Hepatic stellate cell (primary cell): ENCODE data around the gene RNF223.
"Not testable (repeated sequence)": the region's sequence is repeated elsewhere in the genome, so short reads cannot be mapped to it uniquely, and the experiment has no call there.

Experiments
- DNase-seq: peaks from one replicate; pipeline ENCODE4 v3.0.0; 2011; ENCODE audit warnings: low spot score

The RNF223 gene

GRCh38 chr1:1045129-1045528 lies 29.0 kb downstream of the RNF223 start:
- DNase-seq, result no peak

DNA sequence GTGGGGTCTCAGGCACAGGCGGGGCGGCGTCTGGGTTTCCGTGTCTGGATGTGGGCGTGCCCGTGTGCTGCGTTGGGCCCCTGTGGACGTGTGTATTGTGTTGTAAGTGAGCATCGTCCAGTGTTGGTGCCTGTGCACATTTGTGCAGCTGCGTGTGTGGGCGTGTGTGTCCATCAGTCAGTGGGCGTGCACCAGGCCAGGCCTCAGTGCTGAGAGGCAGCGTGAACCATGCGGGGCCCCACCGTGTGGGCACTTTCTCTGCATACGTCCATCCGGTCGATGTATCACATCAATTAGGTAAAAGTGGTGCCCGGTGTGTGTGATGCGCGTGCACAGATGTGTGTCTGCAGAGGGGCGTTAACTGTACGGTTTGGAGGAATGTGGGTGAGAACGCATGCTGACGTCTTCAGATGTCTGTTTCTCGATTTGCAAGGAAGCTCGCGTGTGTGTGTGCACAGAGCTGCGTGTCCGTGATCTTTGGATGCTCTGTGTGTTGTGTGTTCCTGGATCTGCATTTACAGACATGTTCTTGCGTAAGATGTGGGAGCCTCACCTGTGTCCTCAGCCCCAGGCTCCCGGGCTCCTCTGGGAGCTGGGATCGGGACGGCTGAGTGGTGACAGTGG lies 29.5 kb downstream of the RNF223 start:
- DNase-seq, result no peak

DNA sequence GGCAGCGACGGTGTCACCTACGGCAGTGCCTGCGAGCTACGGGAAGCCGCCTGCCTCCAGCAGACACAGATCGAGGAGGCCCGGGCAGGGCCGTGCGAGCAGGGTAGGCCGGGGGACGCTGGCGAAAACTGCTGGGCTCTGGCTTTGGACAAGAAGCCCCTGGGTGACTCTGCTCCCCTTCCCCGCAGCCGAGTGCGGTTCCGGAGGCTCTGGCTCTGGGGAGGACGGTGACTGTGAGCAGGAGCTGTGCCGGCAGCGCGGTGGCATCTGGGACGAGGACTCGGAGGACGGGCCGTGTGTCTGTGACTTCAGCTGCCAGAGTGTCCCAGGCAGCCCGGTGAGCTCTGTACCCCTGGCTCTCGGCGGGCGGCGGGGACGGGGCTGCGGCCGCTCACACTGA lies 30.2 kb downstream of the RNF223 start:
- DNase-seq, result no peak

- DNase-seq, result no peak
These were observed 30.7 kb downstream of the RNF223 start for GRCh38 chr1:1043411-1043810.

- DNase-seq, result no peak
These were observed 31.3 kb downstream of the RNF223 start for GRCh38 chr1:1042835-1043234.

DNA sequence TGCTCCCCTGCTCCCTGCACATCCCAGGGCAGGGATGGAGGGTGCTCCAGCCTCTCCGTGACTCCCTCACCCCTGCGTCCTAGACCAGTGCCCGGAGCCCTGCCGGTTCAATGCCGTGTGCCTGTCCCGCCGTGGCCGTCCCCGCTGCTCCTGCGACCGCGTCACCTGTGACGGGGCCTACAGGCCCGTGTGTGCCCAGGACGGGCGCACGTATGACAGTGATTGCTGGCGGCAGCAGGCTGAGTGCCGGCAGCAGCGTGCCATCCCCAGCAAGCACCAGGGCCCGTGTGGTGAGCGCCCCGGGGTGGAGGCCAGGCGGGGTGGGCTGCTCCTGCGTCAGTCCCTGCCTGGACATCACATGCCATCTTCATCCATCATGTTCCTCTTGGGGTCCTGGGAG lies 32.2 kb downstream of the RNF223 start:
- DNase-seq, result no peak

DNA sequence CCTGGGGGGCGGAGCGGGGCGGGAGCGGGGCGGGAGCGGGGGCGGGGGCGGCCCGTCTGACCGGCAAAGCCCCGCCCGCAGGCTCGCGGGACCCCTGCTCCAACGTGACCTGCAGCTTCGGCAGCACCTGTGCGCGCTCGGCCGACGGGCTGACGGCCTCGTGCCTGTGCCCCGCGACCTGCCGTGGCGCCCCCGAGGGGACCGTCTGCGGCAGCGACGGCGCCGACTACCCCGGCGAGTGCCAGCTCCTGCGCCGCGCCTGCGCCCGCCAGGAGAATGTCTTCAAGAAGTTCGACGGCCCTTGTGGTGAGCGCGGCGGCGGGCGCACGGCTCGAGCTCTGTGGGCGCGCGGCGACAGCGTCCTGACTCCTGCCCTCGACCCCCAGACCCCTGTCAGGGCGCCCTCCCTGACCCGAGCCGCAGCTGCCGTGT lies 33.0 kb downstream of the RNF223 start:
- no peak for DNase-seq

DNA sequence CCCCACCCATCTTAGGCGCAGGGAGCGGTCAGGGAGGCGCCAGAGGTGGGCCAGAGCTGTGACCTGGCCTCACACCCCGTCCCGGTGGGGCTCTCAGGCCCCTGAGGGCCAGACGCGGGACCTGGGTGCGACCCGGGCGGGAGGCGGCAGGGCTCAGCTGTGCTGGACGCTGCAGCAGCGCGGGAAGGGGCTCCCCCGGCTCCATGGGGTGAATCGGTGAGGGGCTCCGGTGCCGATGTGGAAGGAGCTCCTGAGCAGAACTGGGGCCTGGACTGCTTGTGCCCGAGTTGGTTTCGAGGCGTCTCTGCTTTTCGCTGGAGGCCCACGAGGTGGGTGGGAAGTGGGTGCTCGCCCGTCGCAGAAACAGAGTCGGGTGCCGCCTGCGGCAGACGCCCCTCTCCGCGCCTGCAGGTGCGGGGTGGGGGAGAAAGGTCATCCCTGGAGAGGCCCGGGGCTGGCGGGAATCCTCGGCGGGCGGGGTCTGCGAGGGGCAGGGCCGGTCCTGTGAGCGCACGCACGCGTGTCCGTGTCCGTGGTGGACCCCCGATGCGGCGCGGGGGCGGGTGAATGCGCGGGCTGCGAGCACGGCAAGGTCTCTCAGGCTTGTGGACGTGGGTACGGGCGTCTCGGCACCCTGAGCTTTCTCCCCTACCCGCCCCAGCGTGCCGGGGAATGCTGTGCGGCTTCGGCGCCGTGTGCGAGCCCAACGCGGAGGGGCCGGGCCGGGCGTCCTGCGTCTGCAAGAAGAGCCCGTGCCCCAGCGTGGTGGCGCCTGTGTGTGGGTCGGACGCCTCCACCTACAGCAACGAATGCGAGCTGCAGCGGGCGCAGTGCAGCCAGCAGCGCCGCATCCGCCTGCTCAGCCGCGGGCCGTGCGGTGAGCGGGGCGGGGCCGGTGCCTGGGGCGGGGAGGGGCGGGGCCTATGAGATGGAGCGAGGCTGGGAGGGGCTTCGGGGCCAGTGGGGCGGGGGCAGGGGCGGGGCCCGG lies 33.8 kb downstream of the RNF223 start:
- DNase-seq, result peak; percentile 87

- DNase-seq, result no peak
These were observed 34.8 kb downstream of the RNF223 start for GRCh38 chr1:1039145-1039910.

- DNase-seq, result no peak
These were observed 35.4 kb downstream of the RNF223 start for GRCh38 chr1:1038694-1039093.

GRCh38 chr1:1037366-1038327 lies 36.5 kb downstream of the RNF223 start:
- DNase-seq, result no peak

GRCh38 chr1:1035291-1035943 lies 38.7 kb downstream of the RNF223 start:
- no peak for DNase-seq

- DNase-seq, result no peak
These were observed 39.7 kb downstream of the RNF223 start for GRCh38 chr1:1034439-1034781.

DNA sequence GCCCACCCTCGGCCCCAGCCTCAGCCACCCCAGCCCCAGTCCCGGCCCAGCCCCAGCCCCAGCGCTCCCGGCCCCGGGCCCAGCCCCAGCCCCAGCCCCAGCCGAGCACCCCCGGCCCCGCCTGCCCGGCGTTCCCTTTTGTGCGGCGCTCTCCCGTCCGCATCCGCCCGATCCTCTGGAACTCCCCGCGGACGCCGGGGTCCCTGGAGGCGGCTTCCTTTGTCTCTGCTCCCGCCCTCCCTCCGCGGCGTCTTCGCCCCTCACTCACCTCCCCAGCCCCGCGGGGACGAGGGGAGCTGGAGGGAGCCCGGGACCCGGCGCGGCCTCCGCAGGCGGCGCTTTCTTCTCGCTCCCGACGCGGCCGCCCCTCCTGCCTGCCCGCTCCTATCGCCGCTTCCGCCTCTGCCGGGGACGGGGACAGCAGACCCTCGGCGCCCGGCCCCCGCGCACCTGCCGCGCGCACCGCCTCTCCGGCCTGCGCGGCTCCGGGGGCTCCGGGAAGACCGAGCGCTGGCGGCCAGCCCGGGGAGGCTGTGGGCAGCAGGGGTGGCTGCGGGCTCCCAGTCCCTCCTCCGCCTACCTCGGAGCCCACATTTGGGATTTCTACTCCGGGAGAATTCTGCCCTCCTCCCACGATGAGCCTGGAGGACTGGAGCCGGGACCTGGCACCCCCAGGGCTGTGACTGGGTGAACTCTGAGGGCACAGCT lies 40.2 kb downstream of the RNF223 start:
- no peak for DNase-seq

DNA sequence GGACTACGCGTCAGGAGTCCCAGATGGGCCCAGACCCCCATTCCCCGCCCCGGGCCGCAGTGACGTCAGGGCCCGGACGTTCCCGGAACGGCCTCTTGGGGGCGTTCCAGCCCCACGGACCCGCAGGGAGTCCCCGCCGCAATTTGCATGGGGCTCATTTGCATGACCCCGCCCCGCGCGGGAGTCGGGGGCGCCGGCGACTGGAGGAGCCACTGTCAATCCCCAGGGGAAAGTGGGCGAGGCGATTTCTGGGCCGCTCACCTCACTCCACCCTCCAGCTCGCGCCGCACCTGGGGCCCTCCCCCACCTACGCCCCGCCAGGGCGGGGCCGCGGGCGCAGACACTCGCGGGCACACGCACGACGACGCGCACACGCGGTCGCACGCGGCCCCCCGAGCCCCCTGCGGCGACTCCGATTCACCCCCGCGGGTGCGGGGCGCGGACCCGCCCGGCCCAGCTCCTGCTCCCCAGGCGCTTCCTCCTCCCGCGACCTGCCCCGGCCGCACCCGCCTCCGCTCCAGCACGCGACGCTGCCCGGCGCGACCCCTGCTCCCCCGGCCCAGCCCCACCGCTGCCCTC lies 41.0 kb downstream of the RNF223 start:
- peak; percentile 82 for DNase-seq

DNA sequence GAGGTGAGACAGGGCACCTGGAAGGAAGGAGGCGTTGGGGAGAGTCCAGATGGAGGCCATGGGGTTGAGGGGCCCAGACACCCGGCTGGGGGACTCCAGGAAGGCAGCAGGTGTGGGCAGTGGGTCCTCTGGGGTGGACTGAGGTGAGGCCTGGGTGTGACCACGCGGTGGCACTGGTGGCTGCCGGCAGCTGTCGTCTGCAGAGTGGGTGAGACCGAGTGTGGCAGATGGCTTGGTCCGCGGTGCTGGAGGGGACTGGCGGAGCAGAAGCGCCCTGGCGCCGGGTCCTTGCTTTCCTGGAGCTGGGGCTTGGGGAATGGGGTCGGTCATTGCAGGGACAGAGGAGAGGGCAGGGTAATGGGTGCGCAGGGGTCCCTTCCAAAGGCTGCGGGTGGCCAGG lies 41.7 kb downstream of the RNF223 start:
- DNase-seq, result no peak

GRCh38 chr1:1031659-1032235 lies 42.4 kb downstream of the RNF223 start:
- no peak for DNase-seq

DNA sequence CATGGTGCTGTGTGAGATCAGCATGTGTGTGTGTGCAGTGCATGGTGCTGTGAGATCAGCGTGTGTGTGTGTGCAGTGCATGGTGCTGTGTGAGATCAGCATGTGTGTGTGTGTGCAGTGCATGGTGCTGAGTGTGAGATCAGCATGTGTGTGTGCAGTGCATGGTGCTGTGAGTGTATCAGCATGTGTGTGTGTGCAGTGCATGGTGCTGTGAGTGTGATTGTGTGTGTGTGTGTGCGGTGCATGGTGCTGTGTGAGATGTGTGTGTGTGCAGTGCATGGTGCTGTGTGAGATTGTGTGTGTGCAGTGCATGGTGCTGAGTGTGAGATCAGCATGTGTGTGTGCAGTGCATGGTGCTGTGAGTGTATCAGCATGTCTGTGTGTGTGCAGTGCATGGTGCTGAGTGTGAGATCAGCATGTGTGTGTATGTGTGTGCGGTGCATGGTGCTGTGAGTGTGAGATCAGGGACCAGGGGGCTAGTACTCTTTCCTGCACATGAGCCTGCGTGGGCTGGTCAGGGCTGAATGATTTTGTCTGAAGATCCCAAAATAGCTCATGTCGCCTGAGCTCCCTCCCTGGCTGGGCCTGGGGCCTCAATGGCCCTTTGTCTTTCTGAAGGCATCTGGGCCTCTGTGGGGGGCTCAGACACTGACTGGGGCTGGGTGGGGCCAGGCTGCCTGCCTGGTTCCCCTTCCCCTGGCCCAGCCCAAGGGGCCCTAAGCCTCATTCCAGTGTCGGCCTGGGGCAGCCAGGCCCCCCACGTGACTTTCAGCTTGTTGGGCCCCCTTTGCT lies 43.0 kb downstream of the RNF223 start:
- DNase-seq, result not testable (repeated sequence)

DNA sequence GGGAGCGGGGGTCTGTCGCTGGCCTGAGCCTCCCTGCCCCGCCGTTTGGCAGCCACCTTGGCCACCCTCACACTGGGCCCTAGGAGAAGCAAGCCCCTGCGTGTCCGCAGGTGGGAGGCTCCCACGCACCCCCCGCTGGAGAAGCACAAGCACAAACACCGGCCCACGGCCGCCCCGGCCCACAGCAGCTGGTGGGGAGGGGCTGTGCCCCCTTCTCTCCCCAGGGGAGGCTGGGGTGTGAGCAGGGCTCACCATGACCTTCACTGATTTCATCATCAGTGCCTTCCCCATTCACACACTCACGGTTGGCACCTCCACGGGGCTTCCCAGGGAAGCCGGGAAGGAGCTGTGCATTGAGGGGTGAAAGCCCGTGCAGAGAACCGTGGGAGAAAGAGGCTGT lies 46.3 kb downstream of the RNF223 start:
- no peak for DNase-seq
